Fibroblast of pulmonary artery (primary cell): ENCODE results near the gene C5orf52.
"Not testable (repeated sequence)": the region's sequence is repeated elsewhere in the genome, so short reads cannot be mapped to it uniquely, and the experiment has no call there.

Source experiments
- DNase-seq: peaks from one replicate; pipeline ENCODE4 v3.0.0-alpha.2; 2010; ENCODE audit warnings: low read depth
- H3K4me3 ChIP-seq: replicated peaks from 2 replicates; pipeline ENCODE4 v1.5.1; 2011; ENCODE audit warnings: low read depth, mild to moderate bottlenecking, control low read depth, low read length, moderate library complexity
- CTCF ChIP-seq: IDR thresholded peaks from 2 replicates; pipeline ENCODE4 v1.5.1; 2011; ENCODE audit warnings: mild to moderate bottlenecking, control low read depth, low read length, inconsistent platforms; ENCODE audit errors: missing control alignments

The C5orf52 gene

GRCh38 chr5:157689942-157690689 lies 18.8 kb downstream of the C5orf52 start:
- H3K4me3 ChIP-seq, result no peak overlapping the region
- no peak for DNase-seq
- no peak for TF ChIP-seq CTCF

- DNase-seq, result no peak
- no peak for TF ChIP-seq CTCF
- no peak overlapping the region for H3K4me3 ChIP-seq
Measured at GRCh38 chr5:157690690-157691433, 19.5 kb downstream of the C5orf52 start.

- not testable (repeated sequence) for H3K4me3 ChIP-seq, DNase-seq
Measured at GRCh38 chr5:157693816-157694215, 22.5 kb downstream of the C5orf52 start.

- not testable (repeated sequence) for H3K4me3 ChIP-seq, DNase-seq
Measured at GRCh38 chr5:157696154-157696553, 24.8 kb downstream of the C5orf52 start.

- H3K4me3 ChIP-seq, DNase-seq: not testable (repeated sequence)
Measured at GRCh38 chr5:157698674-157699073, 27.3 kb downstream of the C5orf52 start.

- no peak for TF ChIP-seq CTCF
- DNase-seq, result no peak
Measured at GRCh38 chr5:157703736-157704135, 32.4 kb downstream of the C5orf52 start.

GRCh38 chr5:157708866-157709265 lies 37.5 kb downstream of the C5orf52 start:
- peak; percentile 20 for DNase-seq
- no peak for TF ChIP-seq CTCF
- no peak overlapping the region for H3K4me3 ChIP-seq

More at GRCh38 chr5:157703736-157704135, 32.4 kb downstream of the C5orf52 start:
- H3K4me3 ChIP-seq, result no peak overlapping the region

GRCh38 chr5:157709346-157709745 lies 38.0 kb downstream of the C5orf52 start:
- no peak for TF ChIP-seq CTCF
- H3K4me3 ChIP-seq, result no peak overlapping the region
- no peak for DNase-seq
